GM12801 (cell line): ENCODE results near the gene ADGRE3.

ENCODE experiments used
- CTCF ChIP-seq: IDR thresholded peaks from one replicate; pipeline ENCODE4 v1.5.1; 2011; ENCODE audit warnings: control low read depth; ENCODE audit not compliant: insufficient read length; ENCODE audit errors: extremely low read depth

ADGRE3 gene

DNA sequence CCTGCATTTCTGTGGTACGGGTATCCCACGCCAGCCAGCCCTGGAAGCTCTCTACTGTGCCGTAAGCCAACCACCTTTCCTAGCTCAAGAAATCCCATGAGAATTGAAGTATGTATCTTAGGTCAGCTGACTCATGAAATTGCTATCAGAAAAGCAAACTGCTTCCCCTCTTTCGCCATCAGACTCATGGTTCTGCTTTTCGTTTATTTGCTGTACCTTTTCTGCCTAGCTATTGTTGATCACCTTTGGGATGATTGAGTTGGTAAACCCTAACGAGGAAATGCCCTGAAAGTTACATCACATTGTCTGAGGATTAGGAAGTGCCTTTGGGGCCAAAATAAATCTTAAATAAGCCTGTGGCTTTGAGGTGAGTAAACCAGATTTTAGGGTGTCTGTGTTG is at the start of gene ADGRE3:
TSS of gene ADGRE3 (minus strand) at position 81 of the 400 bp plus-strand sequence. CDS start at position 7, 74 bp downstream.
- no peak for TF ChIP-seq CTCF

DNA sequence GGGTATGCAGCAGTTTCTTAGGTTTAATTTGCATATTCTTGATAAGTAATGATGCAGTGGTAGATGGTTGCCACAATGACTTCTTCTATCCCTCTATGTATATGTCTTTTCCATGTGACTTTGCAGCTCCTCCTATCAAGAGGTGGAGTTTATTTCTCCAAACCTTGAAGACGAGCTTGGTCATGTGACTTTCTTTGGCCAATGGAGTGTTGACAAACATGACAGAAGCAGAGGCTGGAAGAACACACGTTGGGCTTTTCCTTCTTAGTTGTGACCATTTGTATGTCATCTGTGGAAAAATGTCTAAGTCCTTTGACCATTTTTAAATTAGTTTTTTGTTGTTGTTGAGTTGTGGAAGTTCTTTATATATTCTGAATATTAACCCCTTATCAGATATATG is 47.5 kb upstream of the ADGRE3 start:
- no peak for TF ChIP-seq CTCF

GRCh38 chr19:14719162-14719561 is 44.5 kb upstream of the ADGRE3 start:
- TF ChIP-seq CTCF: no peak

GRCh38 chr19:14718522-14719116 is 44.0 kb upstream of the ADGRE3 start:
- no peak for TF ChIP-seq CTCF

DNA sequence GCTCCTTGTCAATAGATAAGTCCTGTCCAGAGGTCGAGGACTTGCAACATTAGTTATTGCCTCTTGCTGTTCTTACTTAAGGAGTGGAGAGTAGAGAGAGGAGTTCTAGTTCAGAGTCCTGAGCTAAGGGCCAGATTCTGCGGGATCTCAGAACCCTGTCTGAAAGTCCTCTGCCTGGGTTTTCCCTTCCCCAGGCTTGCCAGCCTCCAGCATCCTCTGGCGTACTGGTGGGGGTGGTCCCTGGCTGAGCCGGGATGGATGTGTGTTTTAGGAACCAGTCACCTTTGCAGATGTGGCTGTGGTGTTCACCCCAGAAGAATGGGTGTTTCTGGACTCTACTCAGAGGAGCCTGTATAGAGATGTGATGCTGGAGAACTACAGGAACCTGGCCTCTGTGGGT is 41.2 kb upstream of the ADGRE3 start:
- TF ChIP-seq CTCF: no peak

- TF ChIP-seq CTCF: no peak
Measured at GRCh38 chr19:14704450-14704849, 29.8 kb upstream of the ADGRE3 start.

GRCh38 chr19:14703833-14704232 is 29.2 kb upstream of the ADGRE3 start:
- TF ChIP-seq CTCF: no peak
